H1 (cell line): ENCODE results near the gene ATP11A. TPM values are rescaled to one million over a fixed set of nuclear protein-coding genes. Genes with fewer than 3 reads are reported as not detected.

Experiments used
- CTCF ChIA-PET: fragments of 300-600 bp; sonication (Branson Sonifier 250); formaldehyde crosslinking; loops from one replicate; lab custom pipeline; 2021; ENCODE audit not compliant: partially characterized antibody; lab: Charles Lee
- POLR2A ChIA-PET: fragments of 300-600 bp; sonication (Branson Sonifier 250); formaldehyde crosslinking; loops from one replicate; lab custom pipeline; 2021; ENCODE audit warnings: inconsistent platforms; ENCODE audit not compliant: partially characterized antibody; lab: Charles Lee
- DNase-seq, 2 experiments: peaks; one replicate each; pipeline versions ENCODE4 v3.0.0 to v3.0.0-alpha.2; 2010 to 2022; ENCODE audit warnings: low spot score in 2 of 2, low read depth in 1 of 2, mixed read lengths in 1 of 2
- FAIRE-seq: peaks from 2 replicates; lab custom pipeline; 2011; peaks lifted over from hg19 to GRCh38; lab: Jason Lieb, UNC
- H2AFZ ChIP-seq: 2 replicates; pipeline ENCODE4 v1.8.1; 2012; ENCODE audit warnings: low read length, inconsistent platforms
- H2AK5ac ChIP-seq: 2 replicates; pipeline ENCODE4 v1.6.1; 2013; ENCODE audit warnings: low read depth, low read length
- H2BK120ac ChIP-seq: replicated peaks from 2 replicates; pipeline ENCODE3; 2013; ENCODE audit warnings: low read depth, low read length, inconsistent platforms
- H2BK12ac ChIP-seq: 2 replicates; pipeline ENCODE4 v1.6.1; 2013; ENCODE audit warnings: low read depth, low read length
- H2BK15ac ChIP-seq: 2 replicates; pipeline ENCODE4 v1.6.1; 2013; ENCODE audit warnings: low read length
- H2BK20ac ChIP-seq: 2 replicates; pipeline ENCODE4 v1.6.1; 2013; ENCODE audit warnings: low read length
- H2BK5ac ChIP-seq: 2 replicates; pipeline ENCODE4 v1.6.1; 2013; ENCODE audit warnings: low read depth, low read length
- H3K14ac ChIP-seq: 2 replicates; pipeline ENCODE4 v1.6.1; 2013; ENCODE audit warnings: inconsistent platforms; ENCODE audit not compliant: insufficient read length
- H3K18ac ChIP-seq: 2 replicates; pipeline ENCODE4 v1.6.1; 2013; ENCODE audit warnings: low read length; ENCODE audit errors: extremely low read depth
- H3K23ac ChIP-seq: 2 replicates; pipeline ENCODE4 v1.6.1; 2013; ENCODE audit warnings: inconsistent platforms; ENCODE audit not compliant: insufficient read length
- H3K23me2 ChIP-seq: 2 replicates; pipeline ENCODE4 v1.6.1; 2013; ENCODE audit warnings: low read depth, low read length
- H3K27ac ChIP-seq: 2 replicates; pipeline ENCODE4 v1.6.1; 2011; ENCODE audit warnings: low read depth, low read length, inconsistent platforms
- H3K27me3 ChIP-seq, 4 experiments: replicated peaks in 1 of 4; 1 replicate in 1 of 4; 2 replicates in 3 of 4; pipeline versions ENCODE4 v1.6.1 to v1.8.1; 2011 to 2013; ENCODE audit warnings: low read length in 3 of 4, mild to moderate bottlenecking in 3 of 4, inconsistent platforms in 2 of 4, mixed read lengths in 2 of 4, moderate library complexity in 1 of 4; ENCODE audit not compliant: control insufficient read depth in 3 of 4, insufficient read depth in 3 of 4; ENCODE audit errors: extremely low read depth in 1 of 4
- H3K36me3 ChIP-seq, 4 experiments: 2 replicates each; pipeline versions ENCODE4 v1.6.1 to v1.8.1; 2011 to 2013; ENCODE audit warnings: mild to moderate bottlenecking in 4 of 4, low read length in 3 of 4, moderate library complexity in 2 of 4, control low read depth in 1 of 4, inconsistent platforms in 1 of 4; ENCODE audit not compliant: insufficient read depth in 4 of 4, control insufficient read depth in 2 of 4
- H3K4ac ChIP-seq: replicated peaks from 2 replicates; pipeline ENCODE3; 2013; ENCODE audit warnings: low read length, low read depth, mixed read lengths, inconsistent platforms; ENCODE audit not compliant: insufficient read length
- H3K4me1 ChIP-seq, 4 experiments: replicated peaks in 1 of 4; 1 replicate in 1 of 4; 2 replicates in 3 of 4; pipeline versions ENCODE4 v1.6.1 to v1.8.1; 2011 to 2013; ENCODE audit warnings: low read length in 3 of 4, inconsistent platforms in 2 of 4, mixed read lengths in 1 of 4; ENCODE audit not compliant: insufficient read depth in 4 of 4, control insufficient read depth in 3 of 4
- H3K4me2 ChIP-seq, 2 experiments: 2 replicates each; pipeline versions ENCODE4 v1.6.1 to v1.8.1; 2011 to 2013; ENCODE audit warnings: low read depth in 2 of 2, low read length in 2 of 2, control low read depth in 1 of 2, inconsistent platforms in 1 of 2, mild to moderate bottlenecking in 1 of 2; ENCODE audit not compliant: insufficient read depth in 1 of 2
- H3K4me3 ChIP-seq, 4 experiments: fragments of 200-600, 300-600 bp in 1 of 4; sonication (generic), shearing (Covaris generic), sonication (Bioruptor Twin) in 1 of 4; 2 replicates each; pipeline versions ENCODE4 v1.5.1 to v1.8.1; 2011 to 2016; ENCODE audit warnings: low read length in 4 of 4, low read depth in 3 of 4, control low read depth in 2 of 4, inconsistent platforms in 2 of 4, mild to moderate bottlenecking in 2 of 4, mixed read lengths in 1 of 4, moderate library complexity in 1 of 4; ENCODE audit not compliant: insufficient read depth in 2 of 4; ENCODE audit errors: extremely low read depth in 1 of 4
- H3K56ac ChIP-seq: replicated peaks from 2 replicates; pipeline ENCODE3; 2013; ENCODE audit warnings: low read depth, mild to moderate bottlenecking, mixed read lengths, low read length, inconsistent platforms; ENCODE audit not compliant: insufficient read length
- H3K79me1 ChIP-seq: 2 replicates; pipeline ENCODE4 v1.6.1; 2013; ENCODE audit warnings: low read depth, low read length, control low read depth
- H3K79me2 ChIP-seq, 2 experiments: 2 replicates each; pipeline versions ENCODE4 v1.6.1 to v1.8.1; 2012 to 2013; ENCODE audit warnings: low read length in 2 of 2, mild to moderate bottlenecking in 2 of 2, inconsistent platforms in 1 of 2; ENCODE audit not compliant: insufficient read depth in 2 of 2, control insufficient read depth in 1 of 2
- H3K9ac ChIP-seq, 4 experiments: replicated peaks in 1 of 4; 1 replicate in 1 of 4; 2 replicates in 3 of 4; pipeline versions ENCODE4 v1.6.1 to v1.8.1; 2011 to 2013; ENCODE audit warnings: low read depth in 3 of 4, low read length in 3 of 4, control low read depth in 2 of 4, mild to moderate bottlenecking in 2 of 4, moderate library complexity in 2 of 4, inconsistent platforms in 1 of 4; ENCODE audit errors: extremely low read depth in 1 of 4
- H3K9me3 ChIP-seq, 2 experiments: 2 replicates each; pipeline versions ENCODE4 v1.6.1 to v1.8.1; 2012 to 2013; ENCODE audit warnings: mild to moderate bottlenecking in 2 of 2, moderate library complexity in 2 of 2, control low read depth in 1 of 2, inconsistent platforms in 1 of 2, low read depth in 1 of 2, low read length in 1 of 2, mixed read lengths in 1 of 2; ENCODE audit not compliant: insufficient read depth in 2 of 2
- H4K20me1 ChIP-seq, 2 experiments: replicated peaks in 1 of 2; 2 replicates each; pipeline versions ENCODE3 to v1.8.1; 2011 to 2013; ENCODE audit warnings: inconsistent platforms in 2 of 2, low read length in 2 of 2, mild to moderate bottlenecking in 1 of 2; ENCODE audit not compliant: insufficient read depth in 2 of 2, control insufficient read depth in 1 of 2
- H4K5ac ChIP-seq: 2 replicates; pipeline ENCODE4 v1.6.1; 2013; ENCODE audit warnings: low read length, low read depth, mixed read lengths, inconsistent platforms; ENCODE audit not compliant: insufficient read length
- H4K8ac ChIP-seq: 2 replicates; pipeline ENCODE4 v1.8.0; 2013; ENCODE audit warnings: mild to moderate bottlenecking, moderate library complexity, low read length, inconsistent platforms; ENCODE audit not compliant: insufficient read depth; ENCODE audit errors: extremely low read depth
- H4K91ac ChIP-seq: replicated peaks from 2 replicates; pipeline ENCODE3; 2013; ENCODE audit warnings: low read length, mixed read lengths, inconsistent platforms; ENCODE audit not compliant: insufficient read length
- NRF1 ChIP-seq: IDR thresholded peaks from 2 replicates; pipeline ENCODE4 v1.6.1; 2011; ENCODE audit warnings: mild to moderate bottlenecking, low read depth, low read length, improper control_type of control experiment
- TBP ChIP-seq: IDR thresholded peaks from 2 replicates; pipeline ENCODE4 v1.6.1; 2011; ENCODE audit warnings: low read depth, low read length, improper control_type of control experiment
- WGBS, 2 experiments: shearing (Covaris generic) in 1 of 2; methylation state at CpG; one replicate each; pipeline versions ENCODE4 v1.1.6 to v1.1.7; 2013 to 2015; ENCODE audit warnings: low lambda C conversion rate in 2 of 2, mixed read lengths in 2 of 2, inconsistent platforms in 1 of 2, low coverage in 1 of 2, missing lambda C conversion rate in 1 of 2; ENCODE audit not compliant: insufficient replicate concordance in 2 of 2, insufficient coverage in 1 of 2, insufficient read length in 1 of 2; ENCODE audit errors: extremely low coverage in 1 of 2, missing lambda C conversion rate in 1 of 2; 5-methylcytosine and 5-hydroxymethylcytosine counted together
- polyA plus RNA-seq, 7 experiments: library from polyadenylated mRNA; depleted of rRNA in 3 of 7; stranded (reverse) in 5 of 7; unstranded in 2 of 7; fragments of >200 nt in 5 of 7; fragments of 200-250 nt in 2 of 7; gene quantifications; 1 replicate in 5 of 7; 2 replicates in 1 of 7; 4 replicates in 1 of 7; pipeline versions ENCODE4 v1.2.1 to v1.2.3, GENCODE V29; 2011 to 2013; ENCODE audit warnings: missing spikeins in 2 of 7, mixed read lengths in 2 of 7
- total RNA-seq: library from RNA; stranded (reverse); fragmentation: NEBNext Ultra II Directional; extraction: Animal tissue kit (Norgen Biotek cat#: 25700); gene quantifications from 2 replicates; pipeline ENCODE4 v1.2.1, GENCODE V29; 2021

ATP11A gene
- total and polyA plus RNA-seq, 2 of the 8 experiments (the other 6 are each of a cell fraction or from before 2014, with no cell fraction given), result 28.8 to 72.9 TPM

- H3K9ac ChIP-seq, result no peak overlapping the region
- TF ChIP-seq TBP (no peak), NRF1 (no peak)
- H3K79me1 ChIP-seq, result peaks cover 21% of the 10 kb centered on the region
- peak overlapping the region; percentile 97; the same call in 1 of the 2 replicates for H2BK12ac ChIP-seq
- H2AFZ ChIP-seq, result no peak overlapping the region
- peak overlapping the region; percentile 66; the same call in 1 of the 2 replicates for H2BK20ac ChIP-seq
- no peak for FAIRE-seq
- H3K18ac ChIP-seq, result peak overlapping the region; percentile 83
- no peak overlapping the region for H3K14ac ChIP-seq
- peak overlapping the region; percentile 65 for H2BK15ac ChIP-seq
- H3K36me3 ChIP-seq, result no peaks in the 10 kb centered on the region
- H3K27me3 ChIP-seq, result no peaks in the 10 kb centered on the region
- H2BK5ac ChIP-seq, result peak overlapping the region; percentile 88
- peaks cover 0 to 82% of the 10 kb centered on the region in 2 experiments; a peak in 2 of 4 replicates for H3K79me2 ChIP-seq
- no peak overlapping the region for H2BK120ac ChIP-seq
- no peak overlapping the region for H3K4me3 ChIP-seq
- H3K23me2 ChIP-seq, result no peaks in the 10 kb centered on the region; the same call in 1 of the 2 replicates
- CTCF ChIA-PET, result interaction anchor here (1.2 to 2.1 kb wide), 4 partner anchors 10 to 53 kb away, joined by 4 to 13 read pairs (median 4); no protein-coding TSS in a partner anchor
- H3K4ac ChIP-seq, result peak overlapping the region; percentile 36
- H4K5ac ChIP-seq, result no peak overlapping the region
- H4K91ac ChIP-seq, result peak overlapping the region; percentile 85
- H4K8ac ChIP-seq, result no peak overlapping the region
- DNase-seq, result no peak
- H3K9me3 ChIP-seq, result peaks cover 0 to 2% of the 10 kb centered on the region in 2 experiments; a peak in 1 of 4 replicates
- H3K4me1 ChIP-seq, result peaks cover 3 to 38% (median 21%) of the 10 kb centered on the region in 4 experiments
- H3K27ac ChIP-seq, result no peak overlapping the region
- peak overlapping the region; percentile 97 for H2AK5ac ChIP-seq
- POLR2A ChIA-PET, result interaction anchor here (0.9 to 3.9 kb wide), 4 partner anchors 10 to 23 kb away, joined by 3 to 19 read pairs (median 6); no protein-coding TSS in a partner anchor
- H3K4me2 ChIP-seq, result no peak overlapping the region
- no peak overlapping the region for H3K56ac ChIP-seq
- no peaks in the 10 kb centered on the region for H4K20me1 ChIP-seq
- no peak overlapping the region for H3K23ac ChIP-seq
- 91% methylated on average over 16 of the region's 18 CpGs; no CpG with 5 or more reads in 1 of the 2 experiments for WGBS, 2 experiments
These were observed 35.6 kb downstream of the ATP11A start for GRCh38 chr13:112725346-112726015.
